OCI-M2 (cell line): ENCODE measurements around the gene TM7SF3.

ENCODE experiments used
- DNase-seq: peaks from one replicate; lab custom pipeline; 2025; ENCODE audit not compliant: unreplicated experiment; lab: John Stamatoyannopoulos, UW

Gene TM7SF3

GRCh38 chr12:26935636-26936378, 78.4 kb downstream of the TM7SF3 start:
- DNase-seq = no peak

- DNase-seq = no peak
These were observed 84.6 kb downstream of the TM7SF3 start for GRCh38 chr12:26929590-26929989.

- DNase-seq = no peak
These were observed 85.5 kb downstream of the TM7SF3 start for GRCh38 chr12:26928661-26929060.
